HG03108 (cell line): ENCODE results near the gene ABCA1.
"Not testable (repeated sequence)": the region's sequence is repeated elsewhere in the genome, so short reads cannot be mapped to it uniquely, and the experiment has no call there.

Experiments used
- ATAC-seq: cut with Tn5 transposase; IDR thresholded peaks from one replicate; pipeline ENCODE4 v1.9.1; 2021; ENCODE audit warnings: moderate library complexity; ENCODE audit not compliant: unreplicated experiment

Gene ABCA1

DNA sequence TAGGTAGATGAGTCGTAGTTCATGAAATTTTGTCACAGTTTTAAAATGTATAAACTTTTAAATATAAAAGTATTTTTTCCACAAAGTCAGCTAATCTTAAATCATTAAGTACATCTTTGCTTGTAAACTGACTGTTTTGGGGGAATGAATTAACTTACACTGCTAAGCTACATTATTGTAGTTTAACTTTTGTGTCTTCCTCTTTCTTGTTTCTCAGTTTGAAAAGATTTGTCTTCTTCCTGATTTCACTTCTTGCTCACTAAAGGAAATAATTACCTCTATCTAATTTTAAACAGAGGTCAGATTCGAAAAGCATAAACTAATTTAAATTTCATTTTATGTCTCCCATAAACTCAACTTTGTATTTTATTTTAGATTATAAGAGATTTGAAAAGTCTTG lies 158.3 kb downstream of the ABCA1 start:
- ATAC-seq: peak; percentile 38

DNA sequence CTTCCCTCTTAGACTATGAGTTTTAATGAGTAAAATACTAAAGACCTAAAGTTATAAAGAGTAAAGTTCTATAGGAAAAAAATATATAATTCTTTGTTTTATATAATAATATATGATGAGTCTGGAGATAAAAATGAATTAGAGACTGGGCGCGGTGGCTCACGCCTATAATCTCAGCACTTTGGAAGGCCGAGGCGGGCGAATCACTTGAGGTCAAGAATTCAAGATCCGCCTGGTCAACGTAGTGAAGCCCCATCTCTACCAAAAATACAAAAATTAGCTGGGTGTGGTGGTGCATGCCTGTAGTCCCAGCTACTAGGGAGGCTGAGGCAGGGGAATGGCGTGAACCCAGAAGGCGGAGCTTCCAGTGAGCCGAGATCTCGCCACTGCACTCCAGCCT lies 158.9 kb downstream of the ABCA1 start:
- not testable (repeated sequence) for ATAC-seq

DNA sequence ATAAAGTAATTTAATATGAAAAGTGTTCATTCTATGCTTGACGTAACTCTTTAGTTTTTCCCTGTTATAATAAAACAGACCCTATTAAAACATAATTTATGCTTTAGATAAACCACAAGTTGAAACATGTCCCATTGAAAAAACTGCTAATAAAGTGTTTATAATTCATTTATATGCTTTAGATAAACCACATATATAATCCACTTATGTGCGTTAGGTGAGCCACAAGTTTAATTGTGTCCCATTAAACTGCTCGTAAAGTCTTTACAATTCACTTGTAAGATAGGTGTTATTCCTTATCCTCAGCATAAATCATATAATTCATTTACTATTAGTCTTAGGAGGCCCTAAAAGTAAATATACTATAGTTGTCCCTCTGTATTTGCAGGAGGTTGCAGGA lies 160.4 kb downstream of the ABCA1 start:
- no peak for ATAC-seq

DNA sequence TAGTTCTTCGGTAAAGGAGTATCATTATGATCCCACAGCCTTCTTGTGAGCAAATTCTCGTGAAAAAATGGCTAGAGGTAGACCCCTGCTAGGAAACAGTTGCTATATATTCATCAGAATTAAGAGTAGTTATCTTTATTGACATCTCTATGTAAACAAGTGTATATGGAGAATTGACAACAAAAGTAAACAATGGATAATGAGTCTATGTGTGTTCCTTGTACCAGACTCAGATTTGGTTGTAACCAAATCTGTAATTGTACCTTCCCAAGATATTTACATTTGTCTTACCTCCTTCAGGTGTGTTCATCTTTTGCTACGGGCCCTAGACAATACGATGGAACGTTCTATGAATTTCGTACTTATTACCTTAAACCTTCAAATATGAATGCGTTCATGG lies 161.9 kb downstream of the ABCA1 start:
- no peak for ATAC-seq

DNA sequence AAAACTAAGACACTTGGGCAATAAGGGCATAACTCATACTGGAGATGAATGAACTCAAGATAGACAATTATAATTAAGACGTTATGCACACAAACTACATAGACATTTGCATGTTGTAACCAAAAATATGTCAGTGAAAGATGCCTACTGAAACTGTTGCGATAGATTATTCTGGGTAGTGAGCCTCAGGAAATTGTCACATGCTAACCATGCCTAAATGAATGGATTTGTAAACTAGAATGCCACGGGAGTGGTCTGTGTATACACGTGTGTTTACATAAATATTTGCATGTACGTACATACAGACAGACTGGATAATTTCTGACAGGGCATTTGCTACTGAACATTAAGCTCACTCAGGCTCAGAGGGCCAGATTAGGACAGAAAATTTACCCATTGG lies 162.8 kb downstream of the ABCA1 start:
- no peak for ATAC-seq

DNA sequence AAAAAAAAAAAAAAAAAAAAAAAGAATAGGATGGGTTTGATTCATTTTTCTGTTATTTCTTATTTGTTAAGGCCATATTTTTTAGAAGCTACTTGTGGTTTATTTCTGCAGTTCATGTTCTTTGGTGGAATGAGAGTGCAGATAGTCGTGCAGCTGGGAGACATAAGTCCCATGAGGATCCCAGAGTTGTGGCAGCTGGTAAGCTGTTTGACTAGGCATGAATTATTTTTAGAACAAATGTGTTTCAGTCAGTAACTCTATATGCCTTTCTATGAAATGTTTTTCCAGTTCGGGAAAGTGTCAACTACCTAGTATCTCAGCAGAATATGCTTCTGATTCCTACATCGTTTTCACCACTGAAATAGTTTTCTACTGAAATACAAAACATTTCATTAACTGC lies 169.0 kb downstream of the ABCA1 start:
- peak; percentile 39 for ATAC-seq

DNA sequence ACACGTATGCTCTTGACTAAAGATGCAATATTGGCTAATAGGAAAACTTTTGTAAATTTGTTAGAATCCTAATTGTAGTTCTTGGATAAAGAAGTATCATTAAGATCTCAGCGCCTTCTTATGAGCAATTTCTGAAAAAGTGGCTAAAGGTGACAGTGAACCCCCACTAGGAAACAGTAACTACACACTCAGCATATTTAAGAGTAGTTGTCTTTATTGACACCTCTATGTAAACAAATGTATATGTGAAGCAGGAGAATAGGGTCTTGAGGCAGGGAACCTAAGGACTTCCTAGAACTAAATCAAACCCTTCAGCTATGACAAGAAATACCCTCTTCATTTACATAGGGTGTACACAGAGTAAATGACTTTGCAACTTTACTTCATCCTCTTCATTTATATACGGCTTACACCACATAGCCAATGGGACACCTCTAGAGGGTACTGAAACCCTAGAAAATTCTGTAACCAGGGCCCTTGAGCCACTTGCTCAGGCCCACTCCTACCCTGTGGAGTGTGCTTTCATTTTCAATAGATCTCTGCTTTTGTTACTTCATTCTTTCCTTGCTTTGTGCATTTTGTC lies 177.7 kb downstream of the ABCA1 start:
- ATAC-seq: no peak

DNA sequence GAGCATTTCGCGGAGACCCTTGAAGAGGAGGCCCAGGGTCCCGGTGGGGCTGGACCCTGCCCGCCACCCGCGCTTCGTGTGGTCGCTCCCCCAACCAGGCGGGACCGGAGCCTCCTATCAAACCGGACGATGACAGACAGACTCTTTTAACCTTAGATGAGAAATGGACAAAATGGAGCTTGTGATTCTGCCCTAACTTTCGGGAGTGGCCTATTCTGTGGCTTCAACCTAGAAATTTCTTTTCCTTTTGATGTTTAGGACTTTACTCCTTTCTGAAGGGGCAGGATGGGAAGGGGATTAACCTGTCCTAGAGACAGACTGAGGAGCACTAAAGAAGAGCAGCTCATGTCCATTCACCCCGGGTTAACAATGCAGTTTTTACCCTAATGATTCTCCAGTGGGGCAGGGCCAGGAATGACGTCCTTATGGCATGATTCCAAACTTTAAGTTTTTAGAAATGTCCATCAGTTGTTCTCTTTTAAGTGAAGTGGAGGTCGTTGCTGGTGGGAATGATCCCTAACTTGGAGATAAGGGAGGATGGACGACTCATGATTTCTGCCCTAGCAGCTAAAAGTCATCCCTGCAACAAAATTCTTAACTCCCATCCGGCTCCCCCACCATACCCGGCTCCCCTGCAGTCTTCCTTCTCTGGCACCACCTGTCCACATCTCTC lies 179.5 kb downstream of the ABCA1 start:
- no peak for ATAC-seq

DNA sequence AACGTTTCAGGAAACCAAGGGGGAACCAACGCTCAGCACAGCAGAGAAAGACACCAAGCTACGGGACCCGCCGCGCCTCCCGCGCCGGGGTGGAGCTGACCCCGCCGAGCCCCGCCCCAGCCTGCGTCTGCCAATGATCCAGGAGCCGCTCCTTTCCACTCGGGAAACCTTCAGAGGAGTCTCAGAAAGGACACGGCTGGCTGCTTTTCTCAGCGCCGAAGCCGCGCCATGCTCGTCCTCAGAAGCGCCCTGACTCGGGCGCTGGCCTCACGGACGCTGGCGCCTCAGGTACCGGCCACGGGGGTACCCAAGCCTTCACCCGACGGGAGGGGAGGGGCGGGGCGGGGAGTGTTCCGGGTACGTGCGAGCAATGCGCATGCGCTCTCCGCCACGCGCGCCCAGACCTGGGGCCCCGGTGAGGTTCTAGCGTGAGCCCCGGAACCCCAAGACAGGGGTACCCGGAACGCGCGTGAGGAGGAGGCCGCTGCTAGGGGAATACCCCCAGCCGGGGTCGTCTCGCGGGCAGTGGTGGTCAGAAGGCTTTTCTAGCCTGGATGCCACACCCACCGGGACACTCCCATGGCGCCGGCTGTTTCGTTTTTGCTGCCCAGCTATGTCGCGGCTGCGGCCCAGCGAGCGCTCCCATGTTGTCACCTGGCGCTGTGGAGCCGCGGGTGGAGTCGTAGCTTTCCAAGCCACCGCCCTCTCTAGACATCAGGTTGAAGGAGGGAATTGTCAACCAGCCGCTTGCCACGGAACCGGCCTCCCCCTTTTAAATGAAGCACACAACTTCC lies 180.2 kb downstream of the ABCA1 start, which contains the start of gene NIPSNAP3A:
TSS of gene NIPSNAP3A (plus strand) at position 119 of the 794 bp plus-strand sequence. CDS start at position 229, 110 bp downstream.
- ATAC-seq: peak; percentile 84

DNA sequence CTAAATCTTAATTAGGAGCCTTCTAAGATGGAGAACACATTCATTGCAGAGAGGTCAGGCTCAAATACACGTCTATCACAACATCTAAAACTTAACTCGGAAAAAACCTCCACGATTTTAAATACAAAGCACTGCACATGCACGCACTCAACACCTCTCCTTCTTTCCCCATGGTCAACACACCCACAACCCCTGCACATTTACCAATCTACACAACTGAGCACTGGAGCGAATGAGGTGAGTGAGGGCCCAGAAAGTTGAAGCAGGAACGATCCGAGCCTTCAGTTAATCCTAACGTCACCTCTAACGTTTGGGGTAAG lies 180.8 kb downstream of the ABCA1 start:
- no peak for ATAC-seq

DNA sequence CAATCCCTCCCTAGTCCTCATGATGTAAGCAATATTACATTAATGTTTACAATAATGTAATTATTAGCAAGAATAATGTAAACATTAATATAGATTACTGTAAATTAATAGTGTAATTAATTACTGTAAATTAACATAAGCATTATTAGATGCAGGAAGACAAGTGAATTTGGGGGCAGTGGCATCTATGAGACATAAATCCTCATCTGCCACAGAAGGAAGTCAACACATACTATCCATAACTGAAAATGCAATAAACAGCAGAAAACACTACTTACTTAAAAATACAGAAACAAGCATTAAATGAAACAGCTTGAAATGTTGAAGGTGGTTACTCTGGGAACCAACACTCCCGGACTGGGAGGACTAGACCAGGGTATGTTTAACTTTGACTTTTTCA lies 181.2 kb downstream of the ABCA1 start:
- ATAC-seq: no peak

DNA sequence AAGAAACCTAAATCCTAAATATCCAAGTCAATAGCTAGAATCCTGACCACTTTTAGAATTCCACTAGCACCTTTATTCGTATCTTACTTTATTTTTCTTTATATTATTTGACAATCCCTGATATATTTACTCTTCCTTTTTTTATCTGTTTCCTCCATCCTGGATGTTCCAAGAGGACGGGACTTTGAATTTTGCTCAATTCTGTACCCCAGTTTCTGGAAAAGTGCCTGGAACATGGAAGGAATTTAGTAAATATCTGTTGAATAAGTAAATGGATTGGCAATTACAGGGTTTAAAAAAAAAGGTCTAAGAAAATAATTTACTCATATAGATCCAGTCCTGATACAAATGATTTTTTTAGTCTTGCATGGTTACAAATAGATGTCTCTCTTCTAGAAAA lies 181.7 kb downstream of the ABCA1 start:
- no peak for ATAC-seq

DNA sequence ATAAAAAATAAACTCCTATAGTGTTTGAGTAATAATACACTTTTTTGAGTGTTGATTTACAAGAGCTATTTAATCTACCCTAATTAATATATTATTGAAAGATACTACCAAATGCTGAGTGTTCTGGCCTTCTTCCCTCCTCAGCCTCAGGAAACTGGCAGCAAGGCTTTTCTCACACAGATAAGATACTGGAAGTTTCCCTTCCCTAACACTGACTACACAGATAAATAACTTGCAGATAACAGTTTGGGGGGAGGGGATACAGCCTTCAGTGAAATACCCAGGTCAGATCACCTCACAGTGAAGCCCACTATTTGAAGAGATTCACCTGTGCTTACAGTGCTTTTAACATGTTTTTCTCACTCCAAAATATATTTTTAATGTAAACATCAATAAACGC lies 182.1 kb downstream of the ABCA1 start:
- no peak for ATAC-seq

DNA sequence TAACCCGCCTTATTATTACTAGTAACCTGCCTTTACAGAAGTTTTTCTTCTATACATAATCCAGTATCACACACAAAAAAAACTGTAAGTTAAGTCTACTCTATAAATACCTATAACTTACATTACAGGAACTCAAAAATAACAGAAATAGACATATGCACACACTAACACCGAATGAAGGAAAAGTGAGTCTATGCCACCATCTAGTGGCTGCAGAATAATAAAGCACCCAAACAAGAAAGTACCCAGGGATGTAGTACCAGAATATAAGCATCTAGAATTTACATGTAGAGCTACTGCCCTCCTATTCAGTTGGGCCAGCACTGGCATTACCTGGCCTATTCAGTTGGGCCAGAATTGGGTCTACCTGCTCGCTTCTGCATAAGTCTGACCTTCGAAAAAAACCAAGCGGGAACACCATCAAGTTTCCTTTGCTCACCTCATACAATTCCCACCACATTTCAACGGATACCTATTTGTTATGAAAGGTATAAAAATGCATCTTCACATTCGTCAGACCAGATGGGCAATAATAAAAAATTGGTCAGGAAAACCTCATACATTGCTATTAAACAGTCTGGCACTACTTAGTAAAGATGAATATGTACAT lies 184.5 kb downstream of the ABCA1 start:
- peak; percentile 35 for ATAC-seq

DNA sequence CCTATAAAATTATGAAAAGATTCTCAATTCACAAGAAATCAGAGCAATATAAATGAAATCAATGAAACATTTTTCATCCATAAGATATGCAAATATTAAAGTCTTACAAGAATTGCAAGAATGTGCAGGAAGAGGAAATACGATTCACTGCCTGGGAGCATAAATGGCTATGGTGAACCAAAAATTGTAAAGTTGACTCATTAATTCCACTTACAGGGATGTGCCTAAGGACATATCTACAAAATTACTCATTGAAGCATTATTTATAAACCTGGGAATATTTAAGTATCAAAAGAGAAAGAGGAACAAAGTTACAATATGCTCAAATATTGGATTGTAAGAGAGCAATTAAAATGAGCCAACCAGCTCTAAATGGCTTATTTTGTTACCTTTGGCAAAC lies 187.3 kb downstream of the ABCA1 start:
- no peak for ATAC-seq

DNA sequence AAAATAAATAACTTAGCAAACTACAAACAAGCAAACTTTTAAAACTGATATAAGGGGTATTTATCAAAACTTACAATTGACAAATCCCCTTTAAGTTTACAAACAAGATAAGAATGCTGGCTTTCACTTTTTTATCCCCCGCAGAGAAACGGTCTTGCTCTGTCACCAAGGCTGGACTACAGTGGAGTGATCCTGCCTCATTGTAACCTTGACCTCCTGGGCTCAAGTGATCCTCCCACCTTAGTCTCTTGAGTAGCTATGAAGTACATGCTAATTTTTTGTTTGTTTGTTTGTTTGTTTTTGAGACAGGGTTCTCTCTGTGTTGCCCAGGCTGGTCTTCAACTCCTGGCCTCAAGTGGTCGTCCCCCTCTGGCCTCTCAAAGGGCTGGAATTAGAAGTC lies 189.5 kb downstream of the ABCA1 start:
- ATAC-seq: no peak
